Progenitor cell of endocrine pancreas (in vitro differentiated cells): ENCODE measurements around the gene OR11H7. TPM values are rescaled to one million over a fixed set of nuclear protein-coding genes. Genes with fewer than 3 reads are reported as not detected.
"Not testable (repeated sequence)": the region's sequence is repeated elsewhere in the genome, so short reads cannot be mapped to it uniquely, and the experiment has no call there.

ENCODE experiments used
- DNase-seq: peaks from one replicate; pipeline ENCODE4 v3.0.0; 2021; ENCODE audit warnings: low spot score; ENCODE audit not compliant: unreplicated experiment
- H3K27ac Mint-ChIP-seq: 2 replicates; pipeline ENCODE4 v1.8.0; 2021; ENCODE audit warnings: mild to moderate bottlenecking, moderate library complexity, mixed read lengths
- H3K27me3 Mint-ChIP-seq: 2 replicates; pipeline ENCODE4 v1.8.0; 2021; ENCODE audit warnings: mixed read lengths
- H3K36me3 Mint-ChIP-seq: 2 replicates; pipeline ENCODE4 v1.8.0; 2022; ENCODE audit warnings: mixed read lengths; ENCODE audit not compliant: insufficient read depth
- H3K4me1 Mint-ChIP-seq: 2 replicates; pipeline ENCODE4 v1.8.0; 2021; ENCODE audit warnings: low read depth, mixed read lengths
- H3K4me3 Mint-ChIP-seq: 2 replicates; pipeline ENCODE4 v1.8.0; 2021; ENCODE audit warnings: low read depth, mild to moderate bottlenecking, moderate library complexity, mixed read lengths
- H3K9me3 Mint-ChIP-seq: 2 replicates; pipeline ENCODE4 v1.8.0; 2021; ENCODE audit warnings: low read depth, mixed read lengths
- total RNA-seq: library from RNA; stranded (reverse); gene quantifications from 2 replicates; pipeline ENCODE4 v1.2.1, GENCODE V29; 2021
- TF ChIP-seq, protein P1 (sequence below): fragments of 200-600 bp; sonication (generic); IDR thresholded peaks from one replicate; pipeline ENCODE4 v1.5.0; 2021; ENCODE audit warnings: antibody characterized with exemption, mild to moderate bottlenecking; ENCODE audit not compliant: unreplicated experiment

Gene OR11H7
- total RNA-seq, 1 donor from 2014 or later = not detected

- no peak for DNase-seq
- Mint-ChIP-seq H3K27me3 (no peaks in the 10 kb centered on the region), H3K9me3 (peaks cover 57% of the 10 kb centered on the region), H3K36me3 (no peaks in the 10 kb centered on the region), H3K4me1 (no peaks in the 10 kb centered on the region), H3K4me3 (no peak within 1 kb of the TSS), H3K27ac (no peak within 1 kb of the TSS)
- TF ChIP-seq, protein P1, sequence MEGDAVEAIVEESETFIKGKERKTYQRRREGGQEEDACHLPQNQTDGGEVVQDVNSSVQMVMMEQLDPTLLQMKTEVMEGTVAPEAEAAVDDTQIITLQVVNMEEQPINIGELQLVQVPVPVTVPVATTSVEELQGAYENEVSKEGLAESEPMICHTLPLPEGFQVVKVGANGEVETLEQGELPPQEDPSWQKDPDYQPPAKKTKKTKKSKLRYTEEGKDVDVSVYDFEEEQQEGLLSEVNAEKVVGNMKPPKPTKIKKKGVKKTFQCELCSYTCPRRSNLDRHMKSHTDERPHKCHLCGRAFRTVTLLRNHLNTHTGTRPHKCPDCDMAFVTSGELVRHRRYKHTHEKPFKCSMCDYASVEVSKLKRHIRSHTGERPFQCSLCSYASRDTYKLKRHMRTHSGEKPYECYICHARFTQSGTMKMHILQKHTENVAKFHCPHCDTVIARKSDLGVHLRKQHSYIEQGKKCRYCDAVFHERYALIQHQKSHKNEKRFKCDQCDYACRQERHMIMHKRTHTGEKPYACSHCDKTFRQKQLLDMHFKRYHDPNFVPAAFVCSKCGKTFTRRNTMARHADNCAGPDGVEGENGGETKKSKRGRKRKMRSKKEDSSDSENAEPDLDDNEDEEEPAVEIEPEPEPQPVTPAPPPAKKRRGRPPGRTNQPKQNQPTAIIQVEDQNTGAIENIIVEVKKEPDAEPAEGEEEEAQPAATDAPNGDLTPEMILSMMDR = no peak
Measured at GRCh38 chr14:20190596-20190995, 38.2 kb upstream of the OR11H7 start, which contains the start of gene OR11G2. TSS of gene OR11G2 (plus strand) at chr14:20190896. CDS start at chr14:20197438, 6,542 bp downstream.

DNA sequence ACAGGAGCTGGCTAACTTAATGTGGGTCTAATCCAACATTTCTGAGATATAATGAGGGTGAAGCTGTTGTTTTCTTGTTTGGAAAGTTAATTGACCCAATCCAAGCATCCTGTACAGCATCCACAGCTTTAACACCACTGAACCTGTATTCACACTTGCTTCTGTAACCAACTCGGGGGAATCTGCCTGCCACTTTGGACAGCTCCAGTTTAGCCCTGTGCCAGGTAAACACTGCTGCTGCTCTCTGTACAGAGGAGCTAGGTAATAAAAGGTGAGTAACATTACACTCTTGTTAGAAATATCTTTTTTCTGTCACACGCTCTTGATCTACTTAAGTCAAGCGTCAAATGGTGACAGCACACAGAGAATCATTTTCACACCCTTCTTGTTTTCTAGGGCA lies 37.4 kb upstream of the OR11H7 start:
- Mint-ChIP-seq H3K27ac (no peak overlapping the region), H3K9me3 (peaks cover 57% of the 10 kb centered on the region), H3K27me3 (no peaks in the 10 kb centered on the region), H3K4me3 (no peak overlapping the region), H3K36me3 (no peaks in the 10 kb centered on the region), H3K4me1 (no peaks in the 10 kb centered on the region)
- DNase-seq = no peak
- TF ChIP-seq, protein P1 = no peak

DNA sequence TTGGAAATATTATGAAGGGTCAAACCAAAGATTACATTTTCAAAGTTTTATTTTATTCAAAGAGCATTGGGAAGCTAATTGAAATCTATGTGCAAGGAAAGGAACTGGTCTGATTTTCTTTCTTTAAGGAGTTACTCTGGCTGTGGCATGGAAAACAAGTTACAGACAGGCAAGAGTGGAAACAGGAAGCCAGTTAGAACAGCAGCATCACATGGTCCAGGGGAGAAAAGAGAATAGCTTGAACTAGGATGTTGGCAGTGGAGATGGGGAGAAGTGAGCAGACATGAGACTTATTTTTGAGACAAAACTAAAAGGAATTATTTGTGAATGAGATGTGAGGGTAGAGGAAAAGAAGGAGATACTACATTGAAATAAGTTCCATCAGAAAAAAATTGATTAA lies 34.7 kb upstream of the OR11H7 start:
- H3K27me3 Mint-ChIP-seq = no peaks in the 10 kb centered on the region
- DNase-seq = no peak
- no peak overlapping the region for H3K27ac Mint-ChIP-seq
- TF ChIP-seq, protein P1 = no peak
- no peaks in the 10 kb centered on the region for H3K36me3 Mint-ChIP-seq
- no peak overlapping the region for H3K4me3 Mint-ChIP-seq
- H3K9me3 Mint-ChIP-seq = peaks cover 51% of the 10 kb centered on the region
- no peaks in the 10 kb centered on the region for H3K4me1 Mint-ChIP-seq

- not testable (repeated sequence) for DNase-seq, H3K27ac Mint-ChIP-seq, H3K36me3 Mint-ChIP-seq, H3K4me1 Mint-ChIP-seq, H3K4me3 Mint-ChIP-seq, H3K27me3 Mint-ChIP-seq
- H3K9me3 Mint-ChIP-seq = peaks cover 51% of the 10 kb centered on the region
Measured at GRCh38 chr14:20195170-20195569, 33.6 kb upstream of the OR11H7 start.

- no peaks in the 10 kb centered on the region for H3K36me3 Mint-ChIP-seq
- no peak overlapping the region for H3K4me3 Mint-ChIP-seq
- no peaks in the 10 kb centered on the region for H3K4me1 Mint-ChIP-seq
- no peak overlapping the region for H3K27ac Mint-ChIP-seq
- H3K9me3 Mint-ChIP-seq = peaks cover 49% of the 10 kb centered on the region
- H3K27me3 Mint-ChIP-seq = no peaks in the 10 kb centered on the region
- TF ChIP-seq, protein P1 = no peak
- DNase-seq = no peak
Measured at GRCh38 chr14:20195911-20196310, 32.9 kb upstream of the OR11H7 start.

DNA sequence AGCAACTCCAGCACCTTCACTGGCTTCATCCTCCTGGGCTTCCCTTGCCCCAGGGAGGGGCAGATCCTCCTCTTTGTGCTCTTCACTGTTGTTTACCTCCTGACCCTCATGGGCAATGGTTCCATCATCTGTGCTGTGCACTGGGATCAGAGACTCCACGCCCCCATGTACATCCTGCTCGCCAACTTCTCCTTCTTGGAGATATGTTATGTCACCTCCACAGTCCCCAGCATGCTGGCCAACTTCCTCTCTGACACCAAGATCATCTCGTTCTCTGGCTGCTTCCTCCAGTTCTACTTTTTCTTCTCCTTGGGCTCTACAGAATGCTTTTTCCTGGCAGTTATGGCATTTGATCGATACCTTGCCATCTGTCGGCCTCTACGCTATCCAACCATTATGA lies 31.3 kb upstream of the OR11H7 start:
- Mint-ChIP-seq H3K4me1 (no peaks in the 10 kb centered on the region), H3K9me3 (peaks cover 51% of the 10 kb centered on the region), H3K27me3 (no peaks in the 10 kb centered on the region), H3K27ac (no peak overlapping the region), H3K4me3 (no peak overlapping the region), H3K36me3 (peaks cover 2% of the 10 kb centered on the region)
- TF ChIP-seq, protein P1 = no peak
- no peak for DNase-seq
